ENCODE measurements around the gene GRIN3B. TPM values are rescaled to one million over a fixed set of nuclear protein-coding genes. Genes with fewer than 3 reads are reported as not detected.

The GRIN3B gene
- polyA plus RNA-seq: not detected in 2 replicates

GRCh38 chr19:1000095-1000494 is at the start of gene GRIN3B:
Gene GRIN3B (plus strand): TSS chr19:1000419. CDS start chr19:1000438, 19 bp downstream.

GRCh38 chr19:984165-984967 is 15.9 kb upstream of the GRIN3B start, which contains the start of gene WDR18:
Gene WDR18 (plus strand): TSS chr19:984345. CDS start chr19:984354, 9 bp downstream.

GRCh38 chr19:1020868-1021425 is 20.7 kb downstream of the GRIN3B start, which contains the start of gene TMEM259:
Gene TMEM259 (minus strand): TSS chr19:1021123. CDS start chr19:1020996, 127 bp downstream.

GRCh38 chr19:1025960-1026782 is 26.0 kb downstream of the GRIN3B start, which contains the start of gene CNN2:
Gene CNN2 (plus strand): TSS chr19:1026608. CDS start chr19:1026662, 54 bp downstream.

GRCh38 chr19:1039646-1040475 is 39.6 kb downstream of the GRIN3B start, which contains the start of gene ABCA7:
Gene ABCA7 (plus strand): TSS chr19:1040107. CDS start chr19:1041362, 1,255 bp downstream.

Other genes starting within 250 kb of the GRIN3B start
- not detected in 2 replicates for gene MISP, start 249.3 kb upstream of the GRIN3B start, polyA plus RNA-seq
- 0.62 and 0.71 TPM in 2 replicates for gene PTBP1, start 203.0 kb upstream of the GRIN3B start, polyA plus RNA-seq
- 1.2 TPM in 1 of 2 replicates, not detected in the other for gene PLPPR3, start 178.5 kb upstream of the GRIN3B start, polyA plus RNA-seq
- not detected in 2 replicates for gene AZU1, start 172.6 kb upstream of the GRIN3B start, polyA plus RNA-seq
- gene PRTN3, start 159.4 kb upstream of the GRIN3B start, polyA plus RNA-seq: not detected in 2 replicates
- not detected in 2 replicates for gene ELANE, start 148.1 kb upstream of the GRIN3B start, polyA plus RNA-seq
- 0.34 and 0.60 TPM in 2 replicates for gene CFD, start 140.8 kb upstream of the GRIN3B start, polyA plus RNA-seq
- gene MED16, start 107.2 kb upstream of the GRIN3B start, polyA plus RNA-seq: 3.6 and 15.3 TPM in 2 replicates
- not detected in 2 replicates for gene RNU6-9, start 106.9 kb upstream of the GRIN3B start, polyA plus RNA-seq
- 0.92 and 2.0 TPM in 2 replicates for gene R3HDM4, start 87.2 kb upstream of the GRIN3B start, polyA plus RNA-seq
- not detected in 2 replicates for gene KISS1R, start 83.1 kb upstream of the GRIN3B start, polyA plus RNA-seq
- gene ARID3A, start 74.4 kb upstream of the GRIN3B start, polyA plus RNA-seq: 0.07 and 0.27 TPM in 2 replicates
- gene WDR18, start 16.1 kb upstream of the GRIN3B start, polyA plus RNA-seq: 6.9 and 7.9 TPM in 2 replicates
- 2.3 and 6.2 TPM in 2 replicates for gene TMEM259, start 20.7 kb downstream of the GRIN3B start, polyA plus RNA-seq
- not detected in 2 replicates for gene RNU6-2, start 21.1 kb downstream of the GRIN3B start, polyA plus RNA-seq
- 0.78 TPM in 1 of 2 replicates, not detected in the other for gene CNN2, start 26.2 kb downstream of the GRIN3B start, polyA plus RNA-seq
- gene ABCA7, start 39.7 kb downstream of the GRIN3B start, polyA plus RNA-seq: 2.1 TPM in 1 of 2 replicates, not detected in the other
- gene ARHGAP45, start 66.7 kb downstream of the GRIN3B start, polyA plus RNA-seq: not detected in 2 replicates
- gene POLR2E, start 95.0 kb downstream of the GRIN3B start, polyA plus RNA-seq: 10.2 and 26.5 TPM in 2 replicates
- 152 and 277 TPM in 2 replicates for gene GPX4, start 103.6 kb downstream of the GRIN3B start, polyA plus RNA-seq
- 0.07 TPM in 1 of 2 replicates, not detected in the other for gene SBNO2, start 173.8 kb downstream of the GRIN3B start, polyA plus RNA-seq
- gene STK11, start 205.4 kb downstream of the GRIN3B start, polyA plus RNA-seq: 0.17 and 0.27 TPM in 2 replicates
- 0.25 and 0.26 TPM in 2 replicates for gene CBARP, start 237.6 kb downstream of the GRIN3B start, polyA plus RNA-seq
- gene ATP5F1D, start 241.3 kb downstream of the GRIN3B start, polyA plus RNA-seq: 71.5 and 78.2 TPM in 2 replicates
- gene MIDN, start 248.2 kb downstream of the GRIN3B start, polyA plus RNA-seq: 0.46 and 1.2 TPM in 2 replicates

All from Purkinje cell (primary cell).